ENCODE results near the gene CEP41. TPM values are rescaled to one million over a fixed set of nuclear protein-coding genes. Genes with fewer than 3 reads are reported as not detected.

CEP41 gene
- polyA plus RNA-seq, 3 donors: 2.9 to 8.5 (median 7.2) TPM

DNA sequence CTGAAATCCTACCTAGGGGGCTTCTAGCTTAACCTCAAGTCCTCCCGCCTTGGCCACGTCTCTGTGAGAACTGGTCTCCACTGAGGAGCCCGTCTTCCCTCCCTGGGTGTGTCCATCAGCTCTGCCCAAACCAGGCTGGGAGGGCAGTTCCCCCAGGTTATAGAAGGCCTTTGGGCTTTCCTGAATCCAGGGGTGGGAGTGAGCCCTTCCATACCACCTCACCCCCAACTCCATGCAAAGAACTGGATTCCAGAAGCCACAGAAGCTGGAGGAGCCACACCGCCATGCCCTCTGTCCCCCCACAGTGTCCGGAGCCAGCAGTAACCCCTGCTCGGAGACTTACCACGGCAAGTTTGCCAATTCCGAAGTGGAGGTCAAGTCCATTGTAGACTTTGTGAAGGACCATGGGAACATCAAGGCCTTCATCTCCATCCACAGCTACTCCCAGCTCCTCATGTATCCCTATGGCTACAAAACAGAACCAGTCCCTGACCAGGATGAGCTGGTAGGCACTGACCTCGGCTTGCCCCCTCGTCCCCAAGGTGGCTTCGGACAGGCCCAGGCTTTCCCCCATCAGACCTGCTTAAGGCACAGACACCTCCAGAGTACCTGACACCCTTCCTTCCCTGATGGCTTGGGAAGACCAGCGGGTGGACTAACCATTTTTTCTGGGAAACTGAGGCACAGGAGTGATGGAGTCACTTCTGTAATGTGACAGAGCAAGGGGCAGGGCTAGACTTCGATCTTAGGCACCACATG, 55.8 kb downstream of the CEP41 start:
- no peak overlapping the region for H3K4me3 Mint-ChIP-seq
- peaks cover 0 to 2% of the 10 kb centered on the region in 2 donors for H3K36me3 Mint-ChIP-seq
- H3K9me3 Mint-ChIP-seq: peaks cover 0 to 9% (median 3%) of the 10 kb centered on the region in 7 donors
- no peak for DNase-seq
- WGBS (ENCODE audit: insufficient coverage): 97% methylated on average over 8 of the region's 13 CpGs
- H3K4me1 Mint-ChIP-seq: peaks cover 13% of the 10 kb centered on the region
- Histone ChIP-seq H3K4me3 (replicated peaks in 1 of 3; ENCODE audit: low read depth in 2 of 3, low read length in 3 of 3) (no peak overlapping the region), H3K79me2 (ENCODE audit: insufficient read depth, low read length) (no peaks in the 10 kb centered on the region), H2AFZ (ENCODE audit: insufficient read depth, low read depth, low read length, poor library complexity, severe bottlenecking) (peak overlapping the region; percentile 19), H3K4me1 (ENCODE audit: control insufficient read depth in 1 of 2, insufficient read depth in 2 of 2, low read length in 2 of 2) (peaks cover 13% of the 10 kb centered on the region in 2 donors), H3K4me2 (replicated peaks; ENCODE audit: extremely low read depth, low read length, poor library complexity, severe bottlenecking) (no peak overlapping the region), H4K20me1 (ENCODE audit: insufficient read depth, low read length) (no peaks in the 10 kb centered on the region), H3K36me3 (replicated peaks in 1 of 2; ENCODE audit: control insufficient read depth in 1 of 2, insufficient read depth in 2 of 2, low read length in 2 of 2) (no peaks in the 10 kb centered on the region), H3K9me3 (replicated peaks in 1 of 2; ENCODE audit: control insufficient read depth in 1 of 2, insufficient read depth in 1 of 2, low read length in 2 of 2) (no peaks in the 10 kb centered on the region), H3K27me3 (ENCODE audit: control insufficient read depth in 2 of 2, insufficient read depth in 2 of 2, low read length in 2 of 2) (no peaks in the 10 kb centered on the region), H3K27ac (ENCODE audit: low read depth in 1 of 2, low read length in 2 of 2) (no peak overlapping the region), H3K9ac (ENCODE audit: insufficient read depth, low read length, poor library complexity, severe bottlenecking) (no peak overlapping the region)
- TF ChIP-seq, protein P1, sequence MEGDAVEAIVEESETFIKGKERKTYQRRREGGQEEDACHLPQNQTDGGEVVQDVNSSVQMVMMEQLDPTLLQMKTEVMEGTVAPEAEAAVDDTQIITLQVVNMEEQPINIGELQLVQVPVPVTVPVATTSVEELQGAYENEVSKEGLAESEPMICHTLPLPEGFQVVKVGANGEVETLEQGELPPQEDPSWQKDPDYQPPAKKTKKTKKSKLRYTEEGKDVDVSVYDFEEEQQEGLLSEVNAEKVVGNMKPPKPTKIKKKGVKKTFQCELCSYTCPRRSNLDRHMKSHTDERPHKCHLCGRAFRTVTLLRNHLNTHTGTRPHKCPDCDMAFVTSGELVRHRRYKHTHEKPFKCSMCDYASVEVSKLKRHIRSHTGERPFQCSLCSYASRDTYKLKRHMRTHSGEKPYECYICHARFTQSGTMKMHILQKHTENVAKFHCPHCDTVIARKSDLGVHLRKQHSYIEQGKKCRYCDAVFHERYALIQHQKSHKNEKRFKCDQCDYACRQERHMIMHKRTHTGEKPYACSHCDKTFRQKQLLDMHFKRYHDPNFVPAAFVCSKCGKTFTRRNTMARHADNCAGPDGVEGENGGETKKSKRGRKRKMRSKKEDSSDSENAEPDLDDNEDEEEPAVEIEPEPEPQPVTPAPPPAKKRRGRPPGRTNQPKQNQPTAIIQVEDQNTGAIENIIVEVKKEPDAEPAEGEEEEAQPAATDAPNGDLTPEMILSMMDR (IDR thresholded peaks at IDR 0.05): no peak
- H3K27me3 Mint-ChIP-seq (ENCODE audit: low read depth in 3 of 3): peaks cover 0 to 3% (median 2%) of the 10 kb centered on the region in 3 donors
- no peak overlapping the region for H3K27ac Mint-ChIP-seq
- intact Hi-C loops (cut with micrococcal nuclease): no loop called here

DNA sequence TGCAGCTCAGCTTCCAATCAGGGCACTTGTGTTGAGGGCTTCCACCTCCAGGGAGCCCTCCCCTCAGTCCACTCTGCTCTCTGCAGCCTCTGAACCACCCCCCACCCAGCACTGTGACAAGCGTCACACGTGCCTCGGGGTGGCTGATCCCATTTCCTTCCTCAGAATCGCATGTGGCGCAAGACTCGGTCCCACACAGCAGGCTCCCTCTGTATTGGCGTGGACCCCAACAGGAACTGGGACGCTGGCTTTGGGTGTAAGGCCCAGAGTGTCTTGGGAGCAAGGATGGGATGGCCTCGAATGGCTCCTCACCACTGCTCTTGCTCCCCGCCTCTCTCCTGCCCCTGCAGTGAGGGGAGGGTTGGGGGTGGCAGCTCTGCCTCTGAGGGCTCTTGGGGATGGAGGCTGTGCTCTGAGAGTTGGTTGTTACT, 56.4 kb downstream of the CEP41 start:
- intact Hi-C loops (cut with micrococcal nuclease): no loop called here
- peak overlapping the region; percentile 57 to 71 for H3K4me3 Mint-ChIP-seq
- Histone ChIP-seq H3K9ac (ENCODE audit: insufficient read depth, low read length, poor library complexity, severe bottlenecking) (no peak overlapping the region), H3K27ac (ENCODE audit: low read depth in 1 of 2, low read length in 2 of 2) (no peak overlapping the region), H3K9me3 (replicated peaks in 1 of 2; ENCODE audit: control insufficient read depth in 1 of 2, insufficient read depth in 1 of 2, low read length in 2 of 2) (no peaks in the 10 kb centered on the region), H4K20me1 (ENCODE audit: insufficient read depth, low read length) (no peaks in the 10 kb centered on the region), H2AFZ (ENCODE audit: insufficient read depth, low read depth, low read length, poor library complexity, severe bottlenecking) (peak overlapping the region; percentile 19), H3K4me2 (replicated peaks; ENCODE audit: extremely low read depth, low read length, poor library complexity, severe bottlenecking) (peak overlapping the region; percentile 50), H3K27me3 (ENCODE audit: control insufficient read depth in 2 of 2, insufficient read depth in 2 of 2, low read length in 2 of 2) (no peaks in the 10 kb centered on the region), H3K79me2 (ENCODE audit: insufficient read depth, low read length) (no peaks in the 10 kb centered on the region), H3K4me3 (replicated peaks in 1 of 3; ENCODE audit: low read depth in 2 of 3, low read length in 3 of 3) (no peak overlapping the region), H3K4me1 (ENCODE audit: control insufficient read depth in 1 of 2, insufficient read depth in 2 of 2, low read length in 2 of 2) (peaks cover 13% of the 10 kb centered on the region in 2 donors), H3K36me3 (replicated peaks in 1 of 2; ENCODE audit: control insufficient read depth in 1 of 2, insufficient read depth in 2 of 2, low read length in 2 of 2) (no peaks in the 10 kb centered on the region)
- H3K4me1 Mint-ChIP-seq: peaks cover 13% of the 10 kb centered on the region
- TF ChIP-seq, protein P1 (IDR thresholded peaks at IDR 0.05): no peak
- peaks cover 0 to 2% of the 10 kb centered on the region in 2 donors for H3K36me3 Mint-ChIP-seq
- peak; percentile 11 to 52 (median 18) for DNase-seq
- H3K9me3 Mint-ChIP-seq: peaks cover 0 to 9% (median 3%) of the 10 kb centered on the region in 7 donors
- 20% methylated on average over 10 of the region's 10 CpGs for WGBS (ENCODE audit: insufficient coverage)
- H3K27ac Mint-ChIP-seq: peak overlapping the region in 4 of 7 donors; percentile 15 to 79 (median 66)
- peaks cover 0 to 3% (median 2%) of the 10 kb centered on the region in 3 donors for H3K27me3 Mint-ChIP-seq (ENCODE audit: low read depth in 3 of 3)

Measured in CD14-positive monocyte (primary cell).